ENCODE results near the gene PACS2.
"Not testable (repeated sequence)": the region's sequence is repeated elsewhere in the genome, so short reads cannot be mapped to it uniquely, and the experiment has no call there.

The PACS2 gene

DNA sequence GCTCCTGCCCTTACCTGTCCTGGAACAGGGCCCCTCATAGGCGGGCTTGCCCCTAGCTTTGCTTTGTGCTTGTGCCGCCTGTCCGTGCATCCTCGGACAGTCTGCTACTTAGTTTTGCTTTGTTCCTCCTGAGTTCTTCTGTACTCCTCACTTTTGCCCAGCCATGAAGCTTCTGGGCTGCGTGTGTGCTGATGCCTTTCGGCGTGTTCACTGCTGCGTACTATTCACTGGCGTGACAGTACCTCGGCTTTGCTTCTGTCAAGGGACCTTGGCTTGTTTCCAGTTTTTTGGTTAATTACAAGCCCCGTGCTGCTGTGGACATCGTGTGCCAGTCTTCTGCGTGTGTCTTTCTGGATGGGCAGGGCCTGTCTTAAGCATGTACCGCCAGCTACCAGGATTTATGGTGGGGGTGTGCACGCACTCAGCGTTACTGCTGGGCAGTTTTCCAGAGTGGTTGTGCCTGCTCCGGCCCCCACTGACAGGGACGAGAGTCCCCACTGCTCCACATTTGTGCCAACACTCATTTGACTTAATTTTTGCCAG is 2.5 kb downstream of the PACS2 start:
- DNase-seq: no peak

DNA sequence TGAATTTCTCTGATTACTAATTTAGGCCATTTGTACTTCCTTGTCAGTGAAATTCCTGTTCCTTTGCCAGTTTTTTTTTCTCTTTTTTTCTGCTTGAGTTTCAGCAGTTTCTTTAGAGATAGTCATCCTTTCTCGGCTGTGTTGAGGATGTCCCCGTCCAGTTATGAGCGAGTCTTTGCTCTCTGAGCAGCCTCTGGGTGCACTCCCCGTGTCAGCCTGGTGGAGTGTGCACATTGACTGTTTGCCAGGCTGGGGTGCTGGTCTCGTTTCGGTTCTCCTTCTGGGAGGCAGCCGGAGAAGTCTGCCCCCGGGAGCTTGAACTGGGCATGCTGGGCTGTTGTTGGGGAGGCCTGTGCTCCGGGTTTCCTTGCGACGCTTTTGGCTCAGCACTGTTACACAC is 3.0 kb downstream of the PACS2 start:
- DNase-seq: peak; percentile 73

- DNase-seq: no peak
Measured at GRCh38 chr14:105322791-105323556, 8.4 kb downstream of the PACS2 start.

- no peak for DNase-seq
Measured at GRCh38 chr14:105323663-105324062, 9.1 kb downstream of the PACS2 start.

DNA sequence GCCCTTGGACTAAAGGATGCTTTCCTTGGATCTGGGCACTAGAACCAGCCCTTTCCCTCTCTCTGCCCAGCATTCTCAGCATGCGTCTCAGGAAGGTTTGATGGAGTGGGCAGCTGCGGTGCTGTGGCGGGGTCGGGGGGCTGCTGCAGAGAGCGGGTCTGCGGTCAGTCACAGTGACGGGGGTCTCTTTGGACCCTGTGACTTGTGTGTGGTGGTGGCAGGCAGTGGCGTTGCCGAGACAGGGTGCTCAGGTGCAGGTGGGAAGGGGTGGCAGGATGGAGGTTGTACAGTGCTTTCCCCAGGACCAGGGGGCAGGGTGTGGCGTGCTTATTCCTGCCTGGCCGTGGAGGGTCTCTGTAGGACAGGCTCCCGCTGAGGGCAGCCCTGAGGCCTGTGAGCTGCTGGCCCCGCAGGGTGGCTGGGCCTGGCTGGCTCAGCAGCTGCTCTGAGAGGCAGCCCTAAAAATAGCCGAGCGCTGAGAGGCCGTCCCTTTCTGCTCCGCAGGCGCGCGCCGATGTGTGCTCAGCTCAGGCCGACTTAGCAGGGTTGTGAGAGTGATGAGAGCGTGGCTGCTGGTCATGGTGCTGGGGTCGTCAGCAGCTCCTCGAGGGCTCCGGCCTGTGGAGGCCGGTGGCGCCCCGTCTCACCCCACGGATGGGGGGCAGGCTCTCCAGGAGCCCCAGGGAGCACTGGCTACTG is 9.7 kb downstream of the PACS2 start:
- no peak for DNase-seq

DNA sequence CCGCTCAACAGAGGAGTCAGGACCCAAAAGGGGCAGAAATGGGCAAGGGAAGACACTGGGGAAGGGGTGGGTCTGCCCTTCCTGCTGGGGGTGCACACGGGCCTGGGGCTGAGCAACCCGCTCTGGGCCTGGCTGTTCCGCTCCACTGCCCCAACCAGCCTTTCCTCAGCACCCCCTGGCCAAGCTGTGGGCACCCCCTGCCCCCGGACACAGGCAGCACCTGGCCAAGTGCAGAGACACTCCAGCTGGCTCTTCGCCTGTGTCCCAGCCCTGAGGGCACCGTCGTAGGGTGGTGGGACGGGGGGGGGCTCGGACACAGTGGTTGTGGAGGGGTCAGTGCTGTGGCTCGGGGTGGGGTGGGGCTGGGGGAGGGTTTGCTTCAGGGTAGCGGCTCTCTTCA is 10.3 kb downstream of the PACS2 start:
- DNase-seq: no peak

GRCh38 chr14:105325303-105325702 is 10.8 kb downstream of the PACS2 start:
- DNase-seq: no peak

DNA sequence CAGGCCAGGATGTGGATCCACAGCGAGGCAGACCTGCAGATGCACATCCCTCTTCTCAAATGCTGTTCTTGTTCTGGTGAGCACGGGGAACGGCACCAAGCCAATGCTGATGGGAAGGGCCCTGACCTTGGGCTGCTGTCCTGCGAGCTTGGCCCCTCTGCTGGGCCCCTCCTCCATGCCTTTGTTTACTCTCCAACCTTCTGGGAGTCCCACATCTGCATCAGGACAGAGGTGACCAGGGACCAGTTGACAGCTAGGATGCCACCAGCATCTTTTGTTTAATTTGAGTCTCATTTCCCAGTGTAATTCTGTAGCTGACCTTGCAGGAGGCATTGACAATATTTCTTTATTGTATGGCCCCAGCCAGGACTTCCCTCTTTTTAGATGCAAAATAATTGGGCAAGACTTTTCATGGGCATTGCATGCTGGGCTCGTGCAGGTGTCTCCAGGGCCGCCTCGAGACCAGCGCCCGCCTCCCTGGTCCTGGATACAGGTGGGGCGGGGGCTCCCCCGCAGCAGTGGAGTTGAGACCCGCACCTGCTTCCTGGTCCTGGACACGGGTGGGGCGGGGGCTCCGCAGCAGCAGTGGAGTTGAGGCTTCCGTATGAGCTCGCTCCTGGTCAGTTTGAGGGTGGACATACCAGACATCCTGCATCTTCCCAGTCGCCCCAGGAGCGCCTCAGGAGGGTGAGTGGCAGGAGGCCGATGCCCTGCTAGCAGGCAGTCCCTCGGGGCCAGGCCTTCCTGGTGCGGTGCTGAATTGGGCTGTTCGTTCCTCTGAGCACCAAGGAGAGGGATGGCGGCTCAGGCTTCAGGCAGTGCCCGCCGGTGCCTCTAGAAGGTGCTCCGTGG is 11.4 kb downstream of the PACS2 start:
- DNase-seq: no peak

- DNase-seq: no peak
Measured at GRCh38 chr14:105326568-105326867, 12.0 kb downstream of the PACS2 start.

DNA sequence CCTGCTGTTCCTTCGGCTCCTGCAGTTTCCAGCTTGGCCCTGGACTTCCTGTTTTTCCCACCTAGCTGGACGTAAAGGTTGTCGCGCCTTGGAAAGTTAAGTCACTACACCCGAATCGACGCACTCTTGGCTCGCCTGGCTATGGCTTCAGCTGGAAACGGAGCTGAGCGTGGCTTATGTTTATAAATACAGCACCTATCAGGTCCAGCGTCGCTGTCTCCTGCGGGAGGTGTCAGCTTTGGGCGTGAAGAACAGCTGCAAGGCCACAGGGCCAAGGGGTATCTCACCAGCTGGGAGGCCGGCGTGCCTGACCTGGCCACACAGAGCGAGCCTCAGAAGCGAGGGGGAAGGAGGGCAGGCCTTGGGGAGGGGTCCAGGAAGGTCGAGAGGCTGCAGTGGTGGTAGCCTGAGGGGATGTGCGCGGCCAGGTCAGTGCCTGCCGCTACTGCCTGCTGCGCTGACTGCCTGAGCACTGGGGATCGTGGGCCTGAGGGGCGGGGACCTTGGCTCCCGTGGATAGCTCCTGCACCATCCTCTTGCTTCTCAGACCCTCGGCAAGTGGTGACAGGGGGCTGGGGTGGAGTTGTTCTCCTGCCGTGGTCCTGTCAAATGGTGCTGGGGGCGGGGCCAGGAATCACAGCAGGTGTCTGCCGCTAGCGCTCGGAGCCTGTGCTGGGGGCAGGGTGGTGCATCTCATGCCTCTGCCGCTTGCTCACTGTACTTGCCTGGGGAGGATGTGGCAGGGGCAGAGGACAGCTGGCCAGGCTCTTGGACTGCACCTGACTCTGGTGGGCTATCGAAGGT is 12.5 kb downstream of the PACS2 start:
- DNase-seq: no peak

GRCh38 chr14:105327695-105328045 is 13.1 kb downstream of the PACS2 start:
- DNase-seq: not testable (repeated sequence)

GRCh38 chr14:105328070-105328677 is 13.6 kb downstream of the PACS2 start:
- DNase-seq: no peak

GRCh38 chr14:105328678-105329390 is 14.3 kb downstream of the PACS2 start:
- no peak for DNase-seq

GRCh38 chr14:105329411-105330150 is 15.0 kb downstream of the PACS2 start:
- no peak for DNase-seq

DNA sequence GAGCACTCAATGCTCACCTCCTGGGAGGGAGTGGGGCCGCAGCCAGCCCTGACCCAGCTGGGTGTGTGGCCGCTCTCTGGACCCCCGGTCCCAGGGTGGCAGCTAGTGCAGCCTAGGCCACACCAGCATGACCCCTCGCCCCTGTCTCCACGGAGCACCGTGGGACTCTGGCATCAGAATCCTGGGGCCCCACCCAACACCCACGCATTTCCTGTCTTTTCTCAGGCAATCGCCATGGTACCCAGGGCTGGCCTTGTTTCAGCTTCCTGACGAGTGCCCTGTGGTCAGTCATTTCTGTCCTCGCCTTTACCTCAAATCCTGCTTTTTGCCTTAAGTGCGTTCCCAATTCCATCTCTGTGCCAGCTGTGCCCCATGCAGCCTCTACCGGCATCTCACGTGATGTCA is 15.9 kb downstream of the PACS2 start:
- DNase-seq: peak; percentile 65

DNA sequence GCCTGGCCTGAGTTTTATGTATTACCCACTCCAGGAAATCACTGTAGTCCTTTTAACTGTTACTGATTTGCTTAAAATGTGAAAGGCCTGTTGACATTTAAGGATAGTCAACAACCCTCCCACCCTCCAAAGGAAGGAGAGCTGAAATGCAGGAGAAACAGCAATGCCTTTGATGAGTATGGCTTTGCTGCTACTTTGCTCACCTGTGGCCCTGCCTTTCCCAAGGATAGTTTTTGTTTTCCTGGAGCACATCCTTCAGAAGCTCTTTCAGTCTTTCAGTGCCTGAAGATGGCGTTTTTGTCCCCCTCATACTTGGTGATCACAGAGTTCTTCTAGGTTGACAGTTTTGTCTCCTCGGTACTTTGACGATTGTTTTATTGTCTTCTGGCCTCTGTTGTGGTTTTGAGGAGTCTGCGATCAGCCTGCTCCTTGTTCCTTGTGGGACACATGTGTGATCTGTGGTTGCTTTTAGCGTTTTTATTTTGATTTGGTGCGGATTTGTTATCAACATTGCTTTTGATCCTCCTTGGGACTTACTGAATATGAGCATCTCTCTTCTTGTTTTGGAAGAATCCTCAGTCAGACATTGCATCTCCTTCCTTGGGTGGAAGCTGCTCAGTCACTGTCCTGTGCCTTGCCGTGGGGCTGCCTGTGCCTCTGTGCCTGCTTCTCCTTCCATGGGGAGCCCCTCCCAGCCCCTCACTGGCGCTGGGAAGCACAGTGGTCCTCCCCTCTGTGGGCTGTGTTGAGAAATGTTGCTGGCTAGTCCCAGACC is 17.2 kb downstream of the PACS2 start:
- DNase-seq: no peak

GRCh38 chr14:105332350-105332874 is 17.9 kb downstream of the PACS2 start:
- no peak for DNase-seq

GRCh38 chr14:105333020-105333490 is 18.5 kb downstream of the PACS2 start:
- no peak for DNase-seq

- no peak for DNase-seq
Measured at GRCh38 chr14:105333613-105334364, 19.2 kb downstream of the PACS2 start.

Data from inflammatory macrophage treated with lipopolysaccharide for 4 hours (primary cell).